Measurements from ENCODE around the gene DUSP23.

The DUSP23 gene

GRCh38 chr1:159827102-159827490, 46.3 kb downstream of the DUSP23 start:
- DNase-seq (ENCODE audit: low read depth in 4 of 4, low spot score in 1 of 4) = no peak

GRCh38 chr1:159827549-159827948, 46.8 kb downstream of the DUSP23 start:
- no peak for DNase-seq (ENCODE audit: low read depth in 4 of 4, low spot score in 1 of 4)

GRCh38 chr1:159828176-159828575, 47.4 kb downstream of the DUSP23 start:
- DNase-seq (ENCODE audit: low read depth in 4 of 4, low spot score in 1 of 4) = no peak

- DNase-seq (ENCODE audit: low read depth in 4 of 4, low spot score in 1 of 4) = no peak
Observed at GRCh38 chr1:159828581-159829272, 48.0 kb downstream of the DUSP23 start.

- no peak for DNase-seq (ENCODE audit: low read depth in 4 of 4, low spot score in 1 of 4)
Observed at GRCh38 chr1:159829273-159829634, 48.5 kb downstream of the DUSP23 start.

GRCh38 chr1:159829822-159830465, 49.2 kb downstream of the DUSP23 start:
- DNase-seq (ENCODE audit: low read depth in 4 of 4, low spot score in 1 of 4) = no peak

- DNase-seq (ENCODE audit: low read depth in 4 of 4, low spot score in 1 of 4) = no peak
Observed at GRCh38 chr1:159830722-159831121, 50.0 kb downstream of the DUSP23 start.

GRCh38 chr1:159831412-159832141, 50.8 kb downstream of the DUSP23 start:
- DNase-seq (ENCODE audit: low read depth in 4 of 4, low spot score in 1 of 4) = no peak
